Measurements from ENCODE around the gene CRABP2. TPM values are rescaled to one million over a fixed set of nuclear protein-coding genes. Genes with fewer than 3 reads are reported as not detected.

CRABP2 gene
- total and polyA plus RNA-seq, 10 of the 15 experiments (the other 5 are each of a cell fraction or from before 2014, with no cell fraction given) = 0.21 to 1.3 (median 0.41) TPM

GRCh38 chr1:156659661-156659987, 45.8 kb downstream of the CRABP2 start:
- BruUV-seq (replicated peaks) = no TSS peak
- CTCF ChIA-PET = interaction anchor here (0.7 to 8.3 kb wide), 23 partner anchors 10 to 322 kb away, joined by 3 to 208 read pairs (median 4); partner anchors contain the start of genes CCT3, CRABP2, HAPLN2 and INSRR
- in situ Hi-C loops (cut with MboI) = no loop called here
- POLR2A ChIA-PET = interaction anchor here (0.6 to 2.4 kb wide), 3 partner anchors 16 to 151 kb away, joined by 3 to 8 read pairs (median 4); no protein-coding TSS in a partner anchor
- Histone ChIP-seq H4K20me1 (ENCODE audit: control insufficient read depth, insufficient read depth) (peaks cover 8% of the 10 kb centered on the region; the same call in 1 of the 2 replicates), H3K27me3 (replicated peaks in 1 of 2; ENCODE audit: control insufficient read depth in 2 of 2, insufficient read depth in 2 of 2, low read length in 1 of 2) (0 out of 4 replicates have a peak, but pooled peaks cover 0 to 2% of the 10 kb centered on the region in 2 experiments), H3K9ac (ENCODE audit: control insufficient read depth, insufficient read depth, low read length) (peak overlapping the region; percentile 72), H3K36me3 (ENCODE audit: control insufficient read depth in 2 of 2, insufficient read depth in 2 of 2, low read length in 1 of 2) (no peaks in the 10 kb centered on the region), H3K4me2 (ENCODE audit: control insufficient read depth, insufficient read depth) (peak overlapping the region; percentile 100), H3K27ac (ENCODE audit: control insufficient read depth, insufficient read depth) (peak overlapping the region; percentile 62), H3K79me2 (ENCODE audit: control insufficient read depth, insufficient read depth, low read length) (peaks cover 23% of the 10 kb centered on the region), H3K9me3 (replicated peaks; ENCODE audit: control insufficient read depth, insufficient read depth, low read length) (no peaks in the 10 kb centered on the region), H3K4me3 (peak overlapping the region; percentile 76), H2AFZ (ENCODE audit: control insufficient read depth, low read depth, low read length) (peak overlapping the region; percentile 61; the same call in 1 of the 2 replicates), H3K4me1 (ENCODE audit: control insufficient read depth, insufficient read depth, low read length) (peaks cover 70% of the 10 kb centered on the region)
- SMC1A ChIA-PET (ENCODE audit: uncharacterized antibody, unreplicated experiment) = interaction anchor here (1.2 to 4.2 kb wide), 4 partner anchors 17 to 67 kb away, joined by 3 to 39 read pairs (median 26); partner anchors contain the start of gene NES
- 58% methylated on average over 4 of the region's 6 CpGs for WGBS (ENCODE audit: insufficient coverage, insufficient replicate concordance, low lambda C conversion rate, missing lambda C conversion rate)
- TF ChIP-seq MXI1 (IDR thresholded peaks at IDR 0.05; ENCODE audit: low read depth, low read length) (no peak), CBX3 (IDR thresholded peaks at IDR 0.05; ENCODE audit: borderline replicate concordance, low read depth) (no peak), POLR2AphosphoS2 (IDR thresholded peaks at IDR 0.05; ENCODE audit: low read depth, low read length) (no peak), HCFC1 (IDR thresholded peaks at IDR 0.05; ENCODE audit: low read length) (no peak)
- ATAC-seq = no peak
- intact Hi-C loops (cut with micrococcal nuclease; ENCODE audit: unreplicated experiment) = no loop called here
- RAD21 ChIA-PET (ENCODE audit: unreplicated experiment) = interaction anchor here (0.9 to 6.0 kb wide), 8 partner anchors 10 to 230 kb away, joined by 3 to 58 read pairs (median 20); partner anchors contain the start of genes CRABP2 and NES
- FAIRE-seq = no peak
- DNase-seq (ENCODE audit: low read depth, low spot score) = no peak

- TF ChIP-seq DPF2 (IDR thresholded peaks at IDR 0.05) (0 out of 2 replicates have a peak, but pooled peaks have one; percentile 20), GATAD2B (conservative IDR thresholded peaks at IDR 0.05; ENCODE audit: low read depth) (no peak), E2F8 (IDR thresholded peaks at IDR 0.05; ENCODE audit: low read depth, partially characterized antibody) (no peak), IKZF1 (conservative IDR thresholded peaks at IDR 0.05) (peak; percentile 28; the same call in 1 of the 2 replicates), YY1 (IDR thresholded peaks at IDR 0.05; ENCODE audit: low read depth, low read length) (peak; percentile 59)
- FAIRE-seq (no peak), DNase-seq (ENCODE audit: low read depth, low spot score) (no peak), ATAC-seq (peak; percentile 0; the same call in 1 of the 3 replicates)
- H3K4me3 ChIP-seq = peak overlapping the region; percentile 76
- no peak overlapping the region; the same call in 1 of the 2 replicates for H2AFZ ChIP-seq (ENCODE audit: control insufficient read depth, low read depth, low read length)
- no peaks in the 10 kb centered on the region for H3K9me3 ChIP-seq (replicated peaks; ENCODE audit: control insufficient read depth, insufficient read depth, low read length)
- no TSS peak for BruUV-seq (replicated peaks)
- in situ Hi-C loops (cut with MboI) (no loop called here), intact Hi-C loops (cut with micrococcal nuclease; ENCODE audit: unreplicated experiment) (no loop called here)
- SMC1A ChIA-PET (ENCODE audit: uncharacterized antibody, unreplicated experiment) = interaction anchor here (1.2 to 4.2 kb wide), 6 partner anchors 18 to 67 kb away, joined by 3 to 39 read pairs (median 12); partner anchors contain the start of gene NES
- peak overlapping the region; percentile 72 for H3K9ac ChIP-seq (ENCODE audit: control insufficient read depth, insufficient read depth, low read length)
- 0 out of 4 replicates have a peak, but pooled peaks cover 0 to 2% of the 10 kb centered on the region in 2 experiments for H3K27me3 ChIP-seq (replicated peaks in 1 of 2; ENCODE audit: control insufficient read depth in 2 of 2, insufficient read depth in 2 of 2, low read length in 1 of 2)
- peak overlapping the region; percentile 100 for H3K4me2 ChIP-seq (ENCODE audit: control insufficient read depth, insufficient read depth)
- H3K4me1 ChIP-seq (ENCODE audit: control insufficient read depth, insufficient read depth, low read length) = peaks cover 64% of the 10 kb centered on the region
- POLR2A ChIA-PET = interaction anchor here (0.6 to 0.8 kb wide), 2 partner anchors 17 to 19 kb away, joined by 3 to 4 read pairs; no protein-coding TSS in a partner anchor
- peaks cover 8% of the 10 kb centered on the region; the same call in 1 of the 2 replicates for H4K20me1 ChIP-seq (ENCODE audit: control insufficient read depth, insufficient read depth)
- peaks cover 23% of the 10 kb centered on the region for H3K79me2 ChIP-seq (ENCODE audit: control insufficient read depth, insufficient read depth, low read length)
- RAD21 ChIA-PET (ENCODE audit: unreplicated experiment) = interaction anchor here (0.9 to 6.0 kb wide), 8 partner anchors 19 to 231 kb away, joined by 3 to 58 read pairs (median 20); partner anchors contain the start of genes CRABP2 and NES
- CTCF ChIA-PET = interaction anchor here (0.7 to 8.3 kb wide), 22 partner anchors 10 to 321 kb away, joined by 3 to 208 read pairs (median 6); partner anchors contain the start of genes CCT3, CRABP2, HAPLN2 and INSRR
- H3K27ac ChIP-seq (ENCODE audit: control insufficient read depth, insufficient read depth) = peak overlapping the region; percentile 62
- 17% methylated on average over 10 of the region's 10 CpGs for WGBS (ENCODE audit: insufficient coverage, insufficient replicate concordance, low lambda C conversion rate, missing lambda C conversion rate)
- no peaks in the 10 kb centered on the region for H3K36me3 ChIP-seq (ENCODE audit: control insufficient read depth in 2 of 2, insufficient read depth in 2 of 2, low read length in 1 of 2)
These were observed 46.3 kb downstream of the CRABP2 start for GRCh38 chr1:156658945-156659574.

All from GM12878 (cell line).